Mesenteric fat pad (tissue), 1 donor: ENCODE data around the gene MLXIPL. TPM values are rescaled to one million over a fixed set of nuclear protein-coding genes. Genes with fewer than 3 reads are reported as not detected.
"Not testable (repeated sequence)": the region's sequence is repeated elsewhere in the genome, so short reads cannot be mapped to it uniquely, and the experiment has no call there.

Source experiments
- DNase-seq: peaks from one replicate; pipeline ENCODE4 v3.0.0-alpha.2; 2020; ENCODE audit warnings: low spot score
- total RNA-seq: library from RNA; stranded (reverse); fragmentation: NEBNext Ultra II Directional; extraction: Animal tissue kit (Norgen Biotek cat#: 25700); gene quantifications from one replicate; pipeline ENCODE4 v1.2.1, GENCODE V29; 2021
- donor health status: DM: yes; HTN: yes; CAD: no.

MLXIPL gene
- total RNA-seq, 1 donor from 2014 or later = 91.5 TPM

- not testable (repeated sequence) for DNase-seq
These were observed 74.2 kb downstream of the MLXIPL start for GRCh38 chr7:73550093-73550492.

DNA sequence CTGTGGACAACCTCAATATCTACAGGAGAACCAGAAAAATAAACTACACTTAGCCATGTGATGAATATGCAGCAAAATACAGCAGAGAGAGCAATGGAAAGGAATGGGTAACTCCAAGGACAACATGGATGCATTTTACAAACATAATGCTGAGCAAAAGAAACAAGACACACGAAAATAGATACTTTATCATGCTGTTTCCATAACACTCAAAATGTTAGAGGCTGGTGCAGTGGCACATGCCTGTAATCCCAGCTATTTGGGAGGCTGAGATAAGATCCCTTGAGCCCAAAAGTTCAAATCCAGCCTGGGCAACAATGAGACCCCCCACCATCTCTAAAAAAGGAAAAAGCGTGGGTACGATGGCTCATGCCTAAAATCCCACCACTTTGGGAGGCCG is 75.1 kb downstream of the MLXIPL start:
- no peak for DNase-seq

DNA sequence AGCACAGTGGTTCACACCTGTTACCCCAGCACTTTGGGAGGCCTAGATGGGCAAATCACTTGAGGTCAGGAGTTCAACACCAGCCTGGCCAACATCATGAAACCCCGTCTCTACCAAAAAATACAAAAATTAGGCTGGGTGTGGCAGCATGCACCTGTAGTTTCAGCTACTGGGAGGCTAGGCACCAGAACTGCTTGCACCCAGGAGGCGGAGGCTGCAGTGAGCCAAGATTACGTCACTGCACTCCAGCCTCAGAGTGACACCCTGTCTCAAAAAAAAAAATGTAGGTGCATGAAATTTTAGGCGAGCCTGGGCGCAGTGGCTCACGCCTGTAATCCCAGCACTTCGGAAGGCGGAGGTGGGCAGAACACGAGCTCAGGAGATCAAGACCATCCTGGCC is 76.5 kb downstream of the MLXIPL start:
- no peak for DNase-seq

GRCh38 chr7:73544678-73545077 is 79.6 kb downstream of the MLXIPL start:
- no peak for DNase-seq

Other genes with a start within 250 kb of the MLXIPL start
- gene FZD9, start 190.7 kb downstream of the MLXIPL start, total RNA-seq = 0.77 TPM
- gene BAZ1B, start 102.2 kb downstream of the MLXIPL start, total RNA-seq = 54.5 TPM
- gene BCL7B, start 66.8 kb downstream of the MLXIPL start, total RNA-seq = 80.1 TPM
- 36.9 TPM for gene TBL2, start 45.9 kb downstream of the MLXIPL start, total RNA-seq
- gene VPS37D, start 43.3 kb upstream of the MLXIPL start, total RNA-seq = 2.0 TPM
- 11.7 TPM for gene DNAJC30, start 58.9 kb upstream of the MLXIPL start, total RNA-seq
- 51.9 TPM for gene BUD23, start 59.1 kb upstream of the MLXIPL start, total RNA-seq
- 3.5 TPM for gene STX1A, start 95.1 kb upstream of the MLXIPL start, total RNA-seq
- gene ABHD11, start 114.3 kb upstream of the MLXIPL start, total RNA-seq = 14.3 TPM
- gene CLDN3, start 145.7 kb upstream of the MLXIPL start, total RNA-seq = not detected
- gene CLDN4, start 206.5 kb upstream of the MLXIPL start, total RNA-seq = 0.71 TPM
- gene METTL27, start 218.0 kb upstream of the MLXIPL start, total RNA-seq = 1.7 TPM
- not detected for gene TMEM270, start 236.6 kb upstream of the MLXIPL start, total RNA-seq